ENCODE results near the gene NTN1. TPM values are rescaled to one million over a fixed set of nuclear protein-coding genes. Genes with fewer than 3 reads are reported as not detected.

Gene NTN1
- total and polyA plus RNA-seq, 2 of the 4 experiments (the other 2 are of a cell fraction), result under 0.01 to 0.07 TPM

- CTCF ChIA-PET, result no interaction called here
- no peak overlapping the region for H3K4ac ChIP-seq (ENCODE audit: low read depth, low read length)
- no peak overlapping the region for H3K56ac ChIP-seq (ENCODE audit: extremely low read depth, insufficient read depth, low read length)
- POLR2A ChIA-PET (ENCODE audit: unreplicated experiment), result no interaction called here
- H3K4me2 ChIP-seq (ENCODE audit: low read depth, low read length), result no peak overlapping the region
- dilution Hi-C loops (cut with HindIII; ENCODE audit: low sequenced_read_pairs, unreplicated experiment), result no loop called here
- no peak overlapping the region for H3K23ac ChIP-seq (ENCODE audit: low read depth, low read length)
- peaks cover 12% of the 10 kb centered on the region; the same call in 1 of the 2 replicates for H3K27me3 ChIP-seq (ENCODE audit: control insufficient read depth, insufficient read depth, low read length)
- no peaks in the 10 kb centered on the region for H3K9me3 ChIP-seq (ENCODE audit: control insufficient read depth, insufficient read depth, low read length)
- no peak for TF ChIP-seq NFE2L2 (IDR thresholded peaks at IDR 0.05; ENCODE audit: low read depth, low read length)
- no peak for TF ChIP-seq MAZ (IDR thresholded peaks at IDR 0.05; ENCODE audit: borderline replicate concordance, low read depth, low read length)
- TF ChIP-seq CHD1 (IDR thresholded peaks at IDR 0.05; ENCODE audit: low read depth, low read length), result no peak
- no peak for TF ChIP-seq MAFK (IDR thresholded peaks at IDR 0.05; ENCODE audit: low read depth, low read length)
- TF ChIP-seq CTCF (conservative IDR thresholded peaks at IDR 0.05; ENCODE audit: low read depth, low read length), result no peak
- TF ChIP-seq SMC3 (IDR thresholded peaks at IDR 0.05; ENCODE audit: low read depth, low read length), result no peak
- no peak for TF ChIP-seq RCOR1 (IDR thresholded peaks at IDR 0.05; ENCODE audit: insufficient replicate concordance, low read length)
- TF ChIP-seq ELK1 (IDR thresholded peaks at IDR 0.05; ENCODE audit: borderline replicate concordance, low read depth, low read length), result no peak
- no peak for TF ChIP-seq USF2 (IDR thresholded peaks at IDR 0.05; ENCODE audit: low read depth, low read length)
- no peak overlapping the region for H2AK9ac ChIP-seq (replicated peaks; ENCODE audit: low read depth, low read length, poor library complexity)
- no peak overlapping the region for H2AK5ac ChIP-seq (ENCODE audit: low read depth, low read length)
- no peak overlapping the region for H2BK15ac ChIP-seq (ENCODE audit: low read depth, low read length)
- no peak overlapping the region for H2BK5ac ChIP-seq (ENCODE audit: low read depth, low read length, poor library complexity, severe bottlenecking)
- peaks cover 2% of the 10 kb centered on the region; the same call in 1 of the 2 replicates for H3K4me1 ChIP-seq (ENCODE audit: control insufficient read depth, insufficient read depth, low read length)
- H3K14ac ChIP-seq (replicated peaks; ENCODE audit: low read depth, low read length), result no peak overlapping the region
- no peak overlapping the region for H3K18ac ChIP-seq (ENCODE audit: low read depth, low read length)
- in situ Hi-C loops (cut with MboI; ENCODE audit: low sequenced_read_pairs), result no loop called here
- H4K20me1 ChIP-seq (ENCODE audit: insufficient read depth, low read length), result no peaks in the 10 kb centered on the region
- H3K9ac ChIP-seq (ENCODE audit: low read depth, low read length), result no peak overlapping the region
- H3K79me1 ChIP-seq (ENCODE audit: low read depth in 1 of 2, low read length in 2 of 2), result no peaks in the 10 kb centered on the region
- no peak overlapping the region for H2BK20ac ChIP-seq (ENCODE audit: low read depth, low read length)
- no peak overlapping the region for H4K91ac ChIP-seq (ENCODE audit: insufficient read depth, low read depth, low read length)
- no CpG with 5 or more reads among the region's 4 CpGs for WGBS, 2 experiments (ENCODE audit: extremely low coverage in 2 of 2, insufficient read length in 1 of 2)
- intact Hi-C loops (cut with micrococcal nuclease), result no loop called here
- no peak overlapping the region for H3K27ac ChIP-seq (ENCODE audit: insufficient read depth, low read length)
- H3K4me3 ChIP-seq (ENCODE audit: insufficient read depth, low read depth, low read length), result no peak overlapping the region
- no peak overlapping the region for H4K5ac ChIP-seq (ENCODE audit: low read depth, low read length)
- ATAC-seq (ENCODE audit: low read depth), result no peak
- no peaks in the 10 kb centered on the region for H3K36me3 ChIP-seq (ENCODE audit: control insufficient read depth, insufficient read depth, low read length)
- no peak overlapping the region for H2BK120ac ChIP-seq (ENCODE audit: low read depth, low read length)
- H2AFZ ChIP-seq (replicated peaks; ENCODE audit: low read length, poor library complexity), result no peak overlapping the region
- no peaks in the 10 kb centered on the region for H3K9me1 ChIP-seq (ENCODE audit: insufficient read depth, low read length)
- H4K8ac ChIP-seq (ENCODE audit: low read depth in 2 of 2, low read length in 2 of 2), result no peak overlapping the region
- no TSS peak for BruUV-seq (replicated peaks)
- no peak for DNase-seq
Measured at GRCh38 chr17:9185688-9186284, 164.5 kb downstream of the NTN1 start.
